Stimulated activated CD8-positive, alpha-beta memory T cell treated with anti-CD3 and anti-CD28 coated beads, Interleukin-2, amount 100 ng/mL, for 48 hours (primary cell): ENCODE measurements around the gene KRT78.

Experiments
- DNase-seq, 2 donors: peaks; one replicate each; pipeline ENCODE4 v3.0.0-alpha.2; 2020; ENCODE audit warnings: low read depth in 2 of 2

The KRT78 gene

GRCh38 chr12:52838609-52839435, 10.0 kb downstream of the KRT78 start:
- DNase-seq = no peak

DNA sequence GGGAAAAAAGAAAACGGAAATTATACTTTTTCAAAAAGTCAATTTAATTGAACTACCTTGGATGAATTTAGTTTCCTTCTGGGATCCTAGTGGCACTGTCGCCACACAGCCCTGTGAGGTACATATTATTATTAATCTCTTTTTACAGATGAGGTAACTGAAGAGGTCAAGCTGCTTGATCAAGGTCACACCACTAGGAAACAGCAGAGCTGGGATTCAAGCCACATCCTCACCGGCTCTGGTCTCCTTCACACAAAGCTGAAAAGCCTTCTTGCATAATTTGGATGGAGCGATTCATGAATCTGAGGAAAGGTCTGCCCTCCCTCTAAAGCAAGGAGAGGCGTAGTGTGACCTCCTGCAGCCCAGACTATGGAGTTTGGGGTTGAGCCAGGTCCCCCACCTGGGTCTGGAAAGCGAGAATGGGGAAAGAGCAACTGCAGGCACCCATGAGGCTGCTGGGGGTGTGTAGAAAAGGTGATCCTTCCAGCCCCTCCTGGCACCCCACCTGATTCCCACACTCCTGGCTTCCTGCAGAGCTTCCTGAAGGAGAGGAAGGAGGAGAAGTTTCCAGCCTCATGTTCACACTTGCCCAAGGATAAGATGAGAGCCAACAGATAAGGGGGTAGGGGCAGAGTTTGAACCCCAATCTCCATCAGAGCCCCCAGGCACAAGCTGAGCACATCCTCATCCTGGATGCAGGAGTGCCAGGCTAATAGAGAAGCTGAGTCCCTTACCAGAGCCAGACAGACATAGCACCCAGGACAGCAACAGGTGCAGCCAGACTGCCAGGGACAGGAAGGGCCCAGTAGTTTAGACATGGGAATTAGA, 10.8 kb downstream of the KRT78 start:
- no peak for DNase-seq

GRCh38 chr12:52837413-52837741, 11.4 kb downstream of the KRT78 start:
- DNase-seq = no peak

DNA sequence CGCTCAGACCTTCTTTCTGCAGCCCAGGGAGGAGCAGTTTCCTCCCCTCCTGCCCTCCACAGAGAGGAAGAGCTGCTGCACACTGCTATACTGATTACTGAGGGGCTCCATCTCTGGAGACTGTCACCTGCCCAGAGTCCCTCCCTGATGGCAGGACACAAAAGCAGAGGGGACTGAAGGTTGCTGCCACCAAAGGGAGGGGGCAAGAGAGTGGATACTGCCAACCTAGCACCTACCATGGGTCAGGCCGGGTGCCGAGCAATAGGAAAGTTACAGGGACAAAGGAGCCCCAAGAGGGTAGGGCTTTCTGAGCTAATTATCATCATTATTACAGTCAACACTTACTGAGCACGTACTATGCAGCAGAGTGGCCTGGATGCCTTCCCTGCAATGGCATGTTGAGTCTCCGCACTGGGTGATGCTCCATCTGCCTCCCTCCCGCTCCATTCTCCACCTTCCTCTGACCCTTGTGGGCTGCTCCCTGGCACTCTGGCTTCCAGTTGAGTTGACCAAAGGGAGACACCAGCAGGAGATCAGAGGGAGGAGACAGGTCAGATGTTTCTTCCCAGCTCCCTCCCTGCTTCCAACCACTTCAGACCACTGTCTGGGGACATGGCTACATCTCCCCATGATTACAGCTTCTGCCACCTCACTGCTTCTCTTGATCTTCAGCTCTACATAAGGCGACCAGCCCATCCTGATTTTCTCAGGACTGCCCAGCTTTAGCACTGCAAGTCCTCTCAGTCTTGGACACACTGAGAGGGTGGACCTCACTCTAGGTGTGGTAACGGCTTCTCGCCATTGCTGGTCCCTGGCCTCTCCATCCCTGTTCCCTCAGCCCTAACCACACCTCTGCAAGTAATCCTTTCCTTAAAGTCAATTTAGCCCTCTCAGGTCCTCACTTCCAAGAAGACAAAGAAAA, 12.0 kb downstream of the KRT78 start:
- DNase-seq = no peak

DNA sequence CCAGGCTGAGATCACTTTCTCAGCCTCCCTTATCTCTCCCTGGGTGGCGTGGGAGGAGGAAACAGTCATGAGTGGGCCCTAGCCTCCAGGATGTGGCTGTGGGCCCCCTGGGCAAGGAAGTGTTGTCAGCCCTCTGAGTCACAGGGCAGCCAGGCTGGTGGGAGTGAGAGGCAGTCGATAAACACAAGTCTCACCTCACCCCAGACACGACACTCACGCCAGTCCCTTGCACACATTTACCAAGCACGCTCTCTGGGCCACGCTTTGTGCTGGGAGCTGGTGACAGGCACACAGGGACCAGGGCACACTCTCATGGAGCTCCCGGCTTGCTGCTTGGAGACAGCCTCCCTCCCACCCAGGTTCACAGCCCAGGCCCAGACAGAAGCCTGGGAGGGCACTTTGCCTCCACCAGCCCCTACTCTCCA, 12.7 kb downstream of the KRT78 start:
- peak; percentile 61 to 64 for DNase-seq

GRCh38 chr12:52835271-52836041, 13.3 kb downstream of the KRT78 start:
- DNase-seq = peak in 1 of 2 donors; percentile 27

- DNase-seq = no peak
Measured at GRCh38 chr12:52834727-52835001, 14.1 kb downstream of the KRT78 start.

GRCh38 chr12:52833922-52834726, 14.7 kb downstream of the KRT78 start, which contains the start of gene KRT79:
TSS of gene KRT79 (minus strand) at chr12:52834311. CDS start at chr12:52834260, 51 bp downstream.
- DNase-seq = no peak

GRCh38 chr12:52832985-52833905, 15.5 kb downstream of the KRT78 start:
- no peak for DNase-seq

DNA sequence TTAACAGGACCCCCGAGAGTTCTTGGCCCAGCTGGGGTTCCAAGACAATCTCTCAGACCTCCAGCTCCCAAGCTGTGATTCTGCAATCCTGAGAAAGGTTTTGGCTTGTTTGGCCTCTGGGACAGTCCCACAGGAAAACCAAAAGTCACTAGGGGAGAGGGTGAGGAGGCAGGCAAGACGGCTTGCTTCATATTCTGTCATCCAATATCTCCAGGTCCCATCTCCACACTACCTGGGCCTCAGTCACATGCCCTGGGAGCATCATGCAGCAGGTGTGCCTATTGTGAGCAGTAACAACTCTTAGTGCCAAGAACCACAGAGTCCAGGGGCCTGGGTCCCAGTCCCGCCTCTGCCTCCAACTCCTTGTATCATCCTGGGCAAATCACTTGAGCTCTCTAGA, 16.3 kb downstream of the KRT78 start:
- DNase-seq = no peak

GRCh38 chr12:52831251-52831650, 17.5 kb downstream of the KRT78 start:
- DNase-seq = no peak

GRCh38 chr12:52829986-52830770, 18.6 kb downstream of the KRT78 start:
- no peak for DNase-seq

DNA sequence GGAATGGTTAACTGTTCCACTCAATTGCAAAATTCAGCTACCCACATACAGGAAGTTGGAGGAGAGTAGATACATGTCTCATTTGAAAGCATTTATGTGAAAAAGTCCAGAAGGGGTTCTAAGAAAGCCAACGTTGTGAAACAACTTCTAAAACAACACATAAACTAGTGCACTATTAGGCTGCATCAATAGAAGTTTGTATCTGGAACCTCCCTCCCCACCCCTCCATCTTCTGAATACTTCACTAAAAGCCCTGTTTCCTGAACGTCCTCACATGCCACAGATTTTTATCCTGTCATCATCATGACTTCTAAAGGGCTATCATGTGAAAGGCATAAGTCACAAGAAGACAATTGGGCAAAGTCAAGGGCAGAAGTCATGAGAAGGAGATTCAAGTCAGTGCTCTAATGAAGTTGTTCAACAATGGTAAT, 20.2 kb downstream of the KRT78 start:
- DNase-seq = no peak

DNA sequence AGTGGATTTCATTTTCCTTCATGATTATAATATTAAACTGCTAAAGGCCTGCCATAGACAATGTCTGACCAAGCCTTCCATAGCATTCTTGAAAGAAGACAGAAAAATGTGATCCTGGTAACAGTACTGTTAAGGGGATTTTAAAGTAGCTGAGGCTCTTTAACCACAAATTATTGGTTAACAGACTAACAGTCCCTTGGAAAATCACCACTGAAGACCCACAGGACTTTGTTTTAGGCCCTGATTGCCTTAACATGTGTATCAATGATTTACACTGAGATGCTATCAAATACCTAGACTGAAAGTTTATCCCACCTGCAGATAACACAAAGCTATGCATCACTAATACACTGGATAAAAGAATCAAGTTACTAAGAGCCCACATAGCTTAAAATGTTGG, 20.6 kb downstream of the KRT78 start:
- no peak for DNase-seq

DNA sequence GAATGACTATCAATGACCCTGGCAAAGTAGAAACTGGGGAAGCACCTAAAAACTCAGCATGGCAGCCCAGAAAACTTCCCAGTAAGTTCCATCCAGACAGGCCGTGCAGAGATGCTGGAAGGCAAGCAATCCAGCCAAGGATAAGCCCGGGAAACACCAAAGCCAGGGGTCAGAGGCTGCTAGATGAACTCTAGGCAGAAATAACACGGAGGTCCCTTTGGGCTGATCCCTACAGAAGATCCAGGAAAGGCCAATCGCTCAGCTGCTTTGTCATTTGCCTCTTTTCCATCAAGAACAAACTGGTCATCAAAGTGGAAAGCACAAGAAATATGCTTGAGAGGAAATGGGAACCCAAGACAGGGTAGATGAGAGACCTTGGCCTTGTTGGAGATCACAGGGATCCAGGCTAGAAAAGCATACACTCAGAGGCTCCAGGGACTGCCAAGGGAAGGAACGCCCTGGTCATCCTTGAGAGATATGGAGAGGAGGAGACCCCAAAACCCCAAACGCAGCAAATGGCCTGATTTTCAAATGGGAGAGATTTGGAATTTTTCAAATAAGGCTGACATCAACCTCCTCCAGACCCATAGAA, 21.2 kb downstream of the KRT78 start:
- DNase-seq = no peak

DNA sequence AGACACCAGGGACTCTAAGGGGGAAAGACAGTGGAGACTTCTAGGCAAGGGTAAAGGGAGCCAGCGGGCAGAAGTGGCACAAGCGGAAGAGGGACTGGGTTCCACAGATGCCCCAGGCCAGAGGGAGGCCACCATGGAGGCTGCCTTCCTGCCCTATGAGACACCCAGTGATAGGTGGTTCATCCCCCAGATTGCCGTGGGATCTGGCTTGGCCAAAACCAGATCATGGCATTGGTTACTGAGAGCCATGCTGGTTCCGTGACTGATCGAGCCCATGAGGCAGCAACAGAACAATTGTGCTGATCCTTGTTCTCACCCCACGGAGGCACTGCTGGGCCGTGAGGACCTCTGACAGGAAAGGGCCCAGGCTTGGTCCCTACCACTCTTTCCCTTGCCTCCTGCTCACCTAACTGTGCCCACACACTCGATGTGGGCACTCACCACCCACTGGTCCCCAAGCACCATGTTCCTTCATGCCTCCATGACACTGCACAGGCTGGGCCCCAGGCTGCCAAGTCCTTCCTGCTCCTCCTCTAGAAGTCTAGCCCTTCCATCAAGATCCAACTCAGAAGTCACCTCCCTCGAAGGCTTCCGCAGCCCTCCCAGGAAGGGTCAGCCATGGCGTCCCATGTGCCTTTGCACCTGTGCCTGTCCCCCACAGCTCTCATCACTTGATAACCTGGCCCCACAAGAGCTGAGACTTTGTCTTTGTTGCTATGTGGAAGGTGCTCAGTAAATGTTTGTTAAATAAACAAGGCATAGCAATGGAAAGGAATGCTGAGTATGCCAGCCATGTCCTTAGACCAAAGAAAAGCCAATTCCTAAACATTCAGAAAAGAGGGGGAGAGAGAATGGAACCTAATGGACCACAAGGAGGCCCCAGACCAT, 21.9 kb downstream of the KRT78 start:
- no peak for DNase-seq

DNA sequence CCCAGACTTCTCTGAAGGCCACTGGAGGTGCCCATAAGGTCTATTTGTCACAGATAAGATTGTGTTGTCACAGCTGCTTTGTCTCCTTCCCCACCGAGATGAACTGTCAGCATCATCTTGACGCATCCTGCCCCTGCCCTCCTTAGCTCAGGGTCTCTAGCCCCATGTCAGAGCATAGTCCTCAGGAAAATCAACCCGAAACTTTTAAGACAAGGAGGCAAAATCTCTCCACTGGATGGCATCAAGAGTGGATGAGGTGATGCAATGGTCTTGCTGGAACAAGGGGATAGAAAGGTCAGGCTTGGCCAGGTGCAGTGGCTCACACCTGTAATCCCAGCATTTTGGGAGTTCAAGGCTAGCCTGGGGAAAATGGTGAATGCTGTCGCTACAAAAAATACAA, 22.8 kb downstream of the KRT78 start:
- DNase-seq = no peak
